GM12875 (cell line): ENCODE data around the gene BARD1.

Source experiments
- H3K4me3 ChIP-seq: one replicate; pipeline ENCODE4 v1.5.1; 2011; ENCODE audit warnings: low read depth, low read length, control low read depth
- CTCF ChIP-seq: IDR thresholded peaks from 2 replicates; pipeline ENCODE4 v1.5.1; 2011; ENCODE audit warnings: low read depth, mild to moderate bottlenecking, control low read depth, inconsistent platforms, low read length, moderate library complexity, borderline replicate concordance; ENCODE audit not compliant: insufficient read depth

BARD1 gene

GRCh38 chr2:214676421-214677089, 132.9 kb downstream of the BARD1 start:
- TF ChIP-seq CTCF: no peak
- H3K4me3 ChIP-seq: no peak overlapping the region
